ENCODE data around the gene CPEB2.

CPEB2 gene

DNA sequence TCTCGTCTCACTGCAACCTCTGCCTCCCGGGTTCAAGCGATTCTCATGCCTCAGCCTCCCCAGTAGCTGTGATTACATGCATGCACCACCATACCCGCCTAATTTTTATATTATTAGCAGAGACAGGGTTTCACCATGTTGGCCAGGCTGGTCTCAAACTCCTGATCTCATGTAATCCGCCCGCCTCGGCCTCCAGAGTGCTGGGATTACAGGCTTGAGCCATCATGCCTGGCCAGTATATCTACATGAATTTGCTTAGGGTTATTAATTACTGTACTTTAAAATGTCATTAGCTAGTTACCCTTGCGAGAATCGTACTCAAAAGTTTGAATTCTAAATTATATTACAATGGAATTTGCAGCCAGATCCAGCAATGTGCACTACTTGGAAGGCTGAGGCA is 8.9 kb downstream of the CPEB2 start:
- no peak for DNase-seq

DNA sequence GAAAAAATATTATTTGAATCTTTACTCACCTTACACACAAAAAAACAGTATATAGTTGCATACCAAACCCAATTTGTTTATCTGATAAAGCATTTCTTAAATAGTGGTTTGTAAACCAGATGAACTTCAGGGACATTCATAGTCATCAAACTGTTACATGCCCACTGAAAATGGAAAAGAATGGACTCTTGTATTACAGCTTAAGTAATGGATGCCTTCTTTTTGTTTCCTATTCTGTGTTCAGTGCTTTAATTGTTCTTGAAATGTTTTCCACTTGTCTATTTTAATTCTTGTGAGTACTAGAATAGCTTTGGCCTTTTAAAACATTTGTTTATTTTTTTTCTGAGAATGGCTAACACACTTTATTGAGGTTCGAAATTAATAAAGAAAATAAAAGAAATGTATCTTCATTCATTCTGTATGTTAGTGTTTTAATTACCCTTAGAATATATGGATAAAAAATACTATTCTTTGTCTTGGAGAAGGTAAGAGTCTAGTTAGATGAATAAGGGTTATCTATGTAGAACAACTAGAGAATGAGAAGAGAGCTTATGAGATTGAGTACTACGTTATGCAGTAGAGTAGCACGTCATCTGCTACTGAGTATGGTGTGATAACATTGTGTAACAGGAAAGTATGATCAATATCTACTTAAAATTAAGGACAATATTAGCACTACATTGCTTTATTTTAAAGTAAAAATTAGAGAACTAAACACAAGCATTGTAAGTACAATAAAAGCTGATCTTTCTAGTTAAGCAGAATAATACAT is 9.9 kb downstream of the CPEB2 start:
- no peak for DNase-seq

DNA sequence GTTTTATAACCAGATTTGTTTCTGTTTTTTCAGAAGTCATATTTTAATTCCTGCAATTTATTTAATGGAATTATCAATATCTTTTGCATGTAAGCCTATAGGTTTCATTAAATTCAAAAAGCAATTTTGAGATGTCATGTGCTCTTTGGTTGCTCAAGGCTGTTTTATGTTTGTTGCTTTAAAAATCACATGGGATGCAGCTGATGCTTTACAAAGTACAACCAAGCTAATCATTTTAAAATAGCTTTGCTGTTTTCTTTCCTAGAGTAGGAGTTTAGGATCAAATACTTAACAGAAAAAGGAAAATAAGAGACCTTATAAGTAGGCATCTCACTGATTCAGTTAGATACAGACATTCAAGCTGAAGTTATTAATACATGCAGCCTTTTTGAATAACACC is 11.3 kb downstream of the CPEB2 start:
- no peak for DNase-seq

GRCh38 chr4:15015170-15015569 is 12.9 kb downstream of the CPEB2 start:
- DNase-seq, result no peak

DNA sequence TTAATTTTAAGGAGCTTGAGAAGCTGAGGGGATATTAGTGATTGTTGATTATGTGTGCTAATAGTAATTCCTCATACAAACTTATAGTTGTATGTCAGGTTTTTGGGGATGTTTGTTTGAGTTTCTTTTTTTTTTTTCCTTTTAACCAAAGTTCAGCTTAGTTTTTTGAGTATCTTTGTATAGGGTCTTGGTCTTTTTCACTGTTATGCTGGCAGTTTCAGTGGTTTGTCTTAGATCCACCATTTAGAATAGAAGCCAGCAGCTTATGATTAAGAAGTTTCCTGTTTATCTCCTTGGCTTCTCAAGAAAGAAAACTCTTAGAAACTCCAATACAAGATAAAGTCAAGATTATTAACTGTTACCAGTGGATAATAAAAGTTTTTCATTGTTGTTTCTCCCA is 16.1 kb downstream of the CPEB2 start:
- no peak for DNase-seq

DNA sequence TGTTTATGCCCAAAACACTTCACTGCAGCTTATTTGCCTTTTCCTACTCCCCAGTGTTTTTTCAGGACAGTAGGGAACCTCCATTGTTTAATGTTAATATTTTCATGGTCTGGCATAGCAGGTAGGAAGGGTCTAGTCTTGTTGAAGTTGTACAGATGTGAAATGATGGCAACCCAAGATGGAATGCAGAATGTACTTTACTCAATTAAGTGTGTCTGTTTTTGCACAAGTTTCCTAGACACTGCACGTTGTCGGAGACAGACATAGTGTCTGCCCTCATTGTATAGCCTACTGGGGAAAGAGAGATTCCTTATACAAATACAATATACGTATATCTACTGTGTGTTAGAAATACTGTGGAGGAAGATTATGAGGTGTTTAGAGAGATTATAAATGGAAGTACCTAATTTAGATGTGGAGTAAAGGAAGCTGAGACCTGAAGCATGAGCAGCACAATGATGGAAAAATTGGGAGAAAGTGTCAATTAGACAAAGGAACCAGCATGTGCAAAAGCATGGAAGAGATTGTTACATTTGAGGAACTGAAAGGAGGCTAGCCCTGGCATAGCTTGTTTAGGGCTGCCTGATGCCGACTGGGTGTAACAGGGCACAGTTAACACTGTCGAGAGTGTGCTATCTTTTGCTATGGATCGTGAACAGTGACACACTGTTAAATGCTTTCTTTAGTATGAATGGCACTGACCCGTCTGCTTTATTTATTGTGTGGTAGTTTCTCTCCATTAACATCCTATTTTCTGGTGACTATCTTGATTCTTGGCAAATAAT is 18.4 kb downstream of the CPEB2 start:
- no peak for DNase-seq

- DNase-seq, result no peak
Measured at GRCh38 chr4:15021311-15021710, 19.0 kb downstream of the CPEB2 start.

DNA sequence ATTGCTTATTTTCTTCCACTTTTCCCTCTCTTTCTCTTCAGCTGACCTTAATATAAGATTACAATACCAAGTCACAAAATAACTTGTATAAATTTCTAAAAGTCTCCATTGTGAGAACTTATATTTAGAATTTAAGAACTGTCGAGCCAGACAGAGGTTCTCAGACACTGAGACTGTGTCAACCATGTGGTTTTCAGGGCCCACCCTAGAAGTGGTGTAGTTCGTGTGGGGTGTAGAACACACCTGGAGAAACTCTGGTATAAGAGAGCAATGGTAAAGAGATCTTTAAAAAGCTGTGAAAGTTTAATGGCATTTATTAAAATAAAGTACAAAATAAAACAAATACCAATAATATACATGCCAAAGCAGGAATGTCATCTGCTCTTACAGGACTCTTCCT is 19.7 kb downstream of the CPEB2 start:
- no peak for DNase-seq

DNA sequence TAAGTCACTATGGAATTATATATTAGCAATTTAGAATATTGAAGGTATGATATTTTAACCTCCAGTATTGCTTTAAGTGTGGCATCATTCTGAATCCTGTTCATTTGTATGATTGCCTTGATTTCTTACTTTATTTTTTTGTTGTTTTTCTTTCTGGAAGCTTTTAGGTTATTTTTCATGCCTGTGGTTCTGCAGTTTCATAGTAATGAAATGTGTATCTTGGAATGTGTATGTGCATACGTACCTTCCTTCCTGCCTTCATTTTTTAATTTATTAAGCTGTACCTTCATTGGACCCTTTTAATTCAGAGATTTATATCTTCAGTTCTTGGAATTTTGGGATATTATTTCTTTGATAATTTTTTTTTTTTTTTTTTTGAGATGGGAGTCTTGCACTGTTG is 22.1 kb downstream of the CPEB2 start:
- DNase-seq, result no peak

DNA sequence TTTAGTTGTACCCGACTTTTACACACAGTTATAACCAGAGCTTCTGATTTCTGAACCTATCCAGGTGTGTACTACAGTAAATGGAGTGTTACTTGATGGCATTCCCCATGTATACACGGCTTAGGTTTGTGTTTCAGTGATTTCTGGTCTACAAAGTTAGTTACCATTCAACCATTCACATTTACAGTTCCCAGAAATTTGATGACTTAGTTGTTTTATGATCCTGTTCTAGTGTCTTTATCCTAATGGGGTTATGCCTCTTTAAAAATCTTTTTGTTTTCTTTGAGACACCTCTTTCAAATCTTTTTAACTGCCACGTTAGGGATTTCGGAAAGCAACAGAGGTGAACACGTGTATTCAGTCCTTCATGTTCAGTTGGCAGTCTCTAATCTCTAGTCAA is 23.4 kb downstream of the CPEB2 start:
- no peak for DNase-seq

DNA sequence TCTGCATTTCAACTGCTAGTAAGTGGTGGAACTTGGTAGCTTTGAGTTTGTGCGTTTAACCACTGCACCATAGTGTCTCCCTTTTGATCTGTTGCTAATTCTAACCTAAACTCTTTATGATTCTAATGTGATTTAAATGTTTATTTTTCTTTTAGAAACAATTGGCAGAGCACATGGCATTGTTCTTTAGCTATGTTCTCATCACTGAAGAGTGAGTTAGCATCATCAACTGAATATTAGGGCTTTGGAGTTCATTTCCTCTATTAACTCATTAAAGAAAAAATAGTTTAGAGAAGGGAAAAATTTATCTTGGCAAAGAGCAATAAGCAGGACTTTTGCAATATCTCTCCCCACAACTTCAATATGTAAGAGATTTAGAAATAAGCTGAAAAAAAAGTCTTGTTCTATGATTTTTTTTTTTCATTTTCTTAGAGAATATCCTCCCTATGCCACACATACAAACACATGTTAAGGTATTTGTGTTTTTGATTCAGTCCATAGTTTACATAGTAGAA is 25.7 kb downstream of the CPEB2 start:
- no peak for DNase-seq

DNA sequence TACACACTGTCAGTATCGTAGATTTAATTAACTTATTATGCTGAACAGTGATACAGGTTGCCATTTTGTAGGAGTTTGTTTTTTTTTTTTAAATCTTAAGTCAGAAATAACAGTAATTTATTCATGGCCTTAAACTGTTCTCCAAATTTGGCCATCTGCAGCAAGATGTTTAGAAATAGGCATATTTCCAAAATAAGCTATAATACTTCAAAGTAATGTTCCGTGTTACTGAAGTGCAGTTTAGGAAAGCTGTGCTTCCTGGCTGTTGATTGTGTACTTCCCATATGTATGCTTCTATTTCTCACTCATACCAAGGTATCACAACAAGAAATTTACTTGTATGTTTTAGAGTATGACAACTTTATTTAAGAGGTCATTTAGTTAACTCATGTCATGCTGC is 28.9 kb downstream of the CPEB2 start:
- DNase-seq, result no peak

DNA sequence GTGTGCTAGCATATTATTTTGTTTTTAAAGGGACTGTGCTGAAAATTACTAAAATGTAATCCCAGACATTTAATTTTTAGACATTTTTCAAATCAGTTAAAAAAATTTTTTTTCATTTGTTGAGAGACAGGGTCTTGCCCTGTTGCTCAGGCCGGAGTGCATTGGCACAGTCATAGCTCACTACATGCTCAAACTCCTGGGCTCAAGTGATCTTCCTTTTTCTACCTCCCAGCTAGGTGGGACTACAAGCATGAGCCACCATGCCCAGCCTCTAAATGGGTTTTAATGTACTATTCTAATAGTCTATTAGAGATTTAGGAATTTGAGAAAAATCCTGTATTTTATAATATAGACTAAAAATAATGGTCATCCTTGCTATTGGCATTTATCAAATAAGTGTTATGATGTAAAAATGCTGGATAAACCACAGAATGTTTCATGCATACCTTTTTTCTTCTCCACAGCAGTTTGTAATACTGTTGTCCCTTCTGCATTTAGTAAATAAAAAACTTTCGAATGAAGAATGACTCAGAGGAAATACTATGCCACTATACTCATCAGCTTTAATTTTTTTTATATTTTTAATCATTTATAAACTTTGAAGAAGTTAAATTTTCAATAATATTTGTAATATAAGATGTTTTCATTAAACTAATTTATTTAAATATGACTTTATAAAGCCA is 29.9 kb downstream of the CPEB2 start:
- no peak for DNase-seq

GRCh38 chr4:15034071-15034764 is 31.9 kb downstream of the CPEB2 start:
- no peak for DNase-seq

- no peak for DNase-seq
Measured at GRCh38 chr4:15035159-15035558, 32.9 kb downstream of the CPEB2 start.

DNA sequence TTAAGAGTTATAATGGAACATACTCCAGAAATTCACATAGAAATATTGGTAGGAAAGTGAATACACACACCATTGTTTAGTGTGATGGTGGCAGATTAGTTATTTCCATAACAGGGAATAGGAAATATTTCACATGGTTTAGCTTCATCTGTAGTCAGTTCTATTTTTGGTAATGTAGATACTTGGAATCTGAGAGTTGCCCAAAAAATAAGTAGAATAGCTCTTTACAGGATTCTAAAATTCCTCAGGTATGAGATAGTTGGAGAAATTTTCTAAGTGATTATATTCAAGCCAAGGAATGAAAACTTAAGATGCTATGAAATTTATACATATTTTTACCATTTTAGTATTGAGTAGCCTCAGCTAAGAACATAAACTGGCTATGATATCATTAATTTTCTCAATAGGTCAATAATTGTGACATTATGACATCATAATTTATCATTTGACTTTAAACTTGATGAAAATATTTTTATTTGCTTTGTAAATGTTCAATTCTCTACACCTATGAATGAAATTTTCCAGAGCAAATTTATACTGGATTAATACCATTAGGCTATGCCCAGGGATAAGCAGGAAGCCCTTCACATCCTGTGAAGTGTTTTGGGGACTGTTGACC is 35.8 kb downstream of the CPEB2 start:
- no peak for DNase-seq

DNA sequence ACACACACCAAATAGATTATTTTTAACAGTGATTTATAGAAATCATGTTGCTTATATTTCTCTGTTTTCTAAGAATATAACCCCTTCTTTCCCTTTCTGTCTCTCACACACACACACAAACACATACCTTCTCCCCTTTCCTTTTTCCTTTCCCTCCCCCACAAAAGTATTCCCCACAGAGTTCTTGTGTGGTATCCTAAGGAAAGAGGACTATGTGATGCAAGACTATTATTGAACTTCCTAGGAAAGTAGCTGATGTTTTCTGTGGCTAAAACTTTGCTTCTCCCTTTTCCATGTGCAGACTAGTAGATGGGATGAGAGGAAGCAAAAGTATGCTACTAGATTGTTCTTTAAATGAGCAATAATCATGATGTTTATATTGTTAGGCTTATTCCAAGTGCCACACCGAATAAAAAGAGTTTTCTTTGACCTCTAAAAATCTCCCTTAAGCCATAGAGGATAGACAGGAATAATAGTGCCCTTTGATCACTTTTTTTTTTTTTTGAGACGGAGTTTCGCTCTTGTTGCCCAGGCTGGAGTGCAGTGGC is 38.7 kb downstream of the CPEB2 start:
- no peak for DNase-seq

GRCh38 chr4:15042529-15043167 is 40.4 kb downstream of the CPEB2 start:
- DNase-seq, result no peak

- no peak for DNase-seq
Measured at GRCh38 chr4:15043226-15043625, 40.9 kb downstream of the CPEB2 start.

DNA sequence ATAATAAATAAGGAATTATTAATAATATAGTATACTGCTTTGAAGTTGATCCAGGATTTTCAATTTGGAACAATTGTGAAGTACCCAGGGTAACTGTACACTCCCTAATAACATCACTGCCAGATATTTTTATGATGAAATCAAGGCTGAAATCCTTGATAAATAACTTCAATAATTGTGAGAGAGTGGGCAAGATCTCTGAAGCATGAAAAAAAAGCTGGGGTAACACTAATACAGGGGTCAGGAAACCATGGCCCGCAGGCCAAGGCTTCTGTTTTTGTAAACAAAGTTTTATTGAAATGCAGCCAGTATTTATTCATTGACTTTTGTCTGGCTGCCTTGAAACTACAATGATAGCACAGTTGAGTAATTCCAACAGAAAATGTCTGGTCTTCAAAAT is 41.6 kb downstream of the CPEB2 start:
- no peak for DNase-seq

DNA sequence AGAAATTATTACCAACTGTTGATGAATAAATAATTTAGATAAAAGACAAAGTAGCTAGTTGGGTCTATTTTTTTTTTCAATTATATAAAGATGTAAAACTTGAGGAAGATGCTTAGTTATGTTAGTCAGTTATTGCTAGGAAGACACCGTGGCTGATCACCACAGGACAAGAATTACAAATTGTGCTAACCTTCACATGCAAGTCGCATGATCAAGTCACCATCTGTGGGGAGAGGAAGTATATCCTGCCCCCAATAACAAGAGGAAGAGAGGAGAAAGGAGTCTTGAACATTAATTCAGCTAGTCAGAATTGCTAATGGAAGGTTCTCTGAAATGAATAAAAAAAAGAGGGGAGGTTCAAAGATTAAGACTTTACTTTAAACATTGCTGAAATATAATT is 52.3 kb downstream of the CPEB2 start:
- DNase-seq, result no peak

DNA sequence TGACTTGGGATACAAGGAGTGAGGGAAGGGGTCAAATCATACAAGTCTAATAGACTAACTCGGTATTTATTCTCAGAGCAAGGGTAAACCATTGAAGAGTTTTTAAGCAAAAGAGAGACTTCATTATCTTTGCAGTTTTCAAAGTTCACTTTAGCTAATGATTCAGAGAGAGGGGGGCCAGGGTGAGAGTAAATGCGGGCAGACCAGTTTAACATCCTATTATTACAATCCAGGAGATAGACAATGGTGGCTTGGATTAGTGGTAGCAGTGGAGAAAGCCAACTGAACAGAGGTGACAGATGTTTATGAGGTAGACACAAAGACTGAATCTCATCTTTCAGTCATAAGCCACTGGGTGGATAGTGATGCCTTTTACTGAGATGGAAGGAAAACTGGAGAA is 57.9 kb downstream of the CPEB2 start:
- no peak for DNase-seq

Data from central memory CD4-positive, alpha-beta T cell (primary cell).